Measurements from ENCODE around the gene EPC1. TPM values are rescaled to one million over a fixed set of nuclear protein-coding genes. Genes with fewer than 3 reads are reported as not detected.
"Not testable (repeated sequence)": the region's sequence is repeated elsewhere in the genome, so short reads cannot be mapped to it uniquely, and the experiment has no call there.

Gene EPC1
- total RNA-seq, 1 donor from 2014 or later: 46.2 TPM

GRCh38 chr10:32372000-32372875 lies 25.3 kb upstream of the EPC1 start:
- intact Hi-C loops (cut with micrococcal nuclease): loop anchor here (1.0 to 10.0 kb wide), 2 partner anchors 636 to 1937 kb away; partner anchors contain the start of gene MAP3K8

GRCh38 chr10:32371101-32371500 lies 24.1 kb upstream of the EPC1 start:
- intact Hi-C loops (cut with micrococcal nuclease): loop anchor here (1.0 to 10.0 kb wide), 2 partner anchors 637 to 1936 kb away; partner anchors contain the start of gene MAP3K8

GRCh38 chr10:32367793-32368453 lies 21.0 kb upstream of the EPC1 start:
- intact Hi-C loops (cut with micrococcal nuclease): loop anchor here (1.0 kb wide), 4 partner anchors 8 to 177 kb away; no protein-coding TSS in a partner anchor

GRCh38 chr10:32366588-32366987 lies 19.6 kb upstream of the EPC1 start:
- intact Hi-C loops (cut with micrococcal nuclease): loop anchor here (1.0 kb wide), 1 partner anchor 9 kb away; no protein-coding TSS in a partner anchor

GRCh38 chr10:32366111-32366510 lies 19.2 kb upstream of the EPC1 start:
- intact Hi-C loops (cut with micrococcal nuclease): loop anchor here (1.0 kb wide), 1 partner anchor 9 kb away; no protein-coding TSS in a partner anchor

GRCh38 chr10:32365404-32365803 lies 18.4 kb upstream of the EPC1 start:
- intact Hi-C loops (cut with micrococcal nuclease): not testable (repeated sequence)

- intact Hi-C loops (cut with micrococcal nuclease): no loop called here
Observed at GRCh38 chr10:32362571-32362970, 15.6 kb upstream of the EPC1 start.

GRCh38 chr10:32360884-32361283 lies 13.9 kb upstream of the EPC1 start:
- intact Hi-C loops (cut with micrococcal nuclease): no loop called here

- intact Hi-C loops (cut with micrococcal nuclease): no loop called here
Observed at GRCh38 chr10:32360241-32360640, 13.3 kb upstream of the EPC1 start.

GRCh38 chr10:32357056-32357735 lies 10.2 kb upstream of the EPC1 start:
- intact Hi-C loops (cut with micrococcal nuclease): loop anchor here (1.0 to 10.0 kb wide), 4 partner anchors 9 to 1652 kb away; partner anchors contain the start of gene EPC1

GRCh38 chr10:32354690-32355089 lies 7.7 kb upstream of the EPC1 start:
- intact Hi-C loops (cut with micrococcal nuclease): loop anchor here (10.0 kb wide), 1 partner anchor 1650 kb away; no protein-coding TSS in a partner anchor

GRCh38 chr10:32350811-32351350 lies 3.9 kb upstream of the EPC1 start:
- intact Hi-C loops (cut with micrococcal nuclease): loop anchor here (10.0 kb wide), 1 partner anchor 1646 kb away; no protein-coding TSS in a partner anchor

- intact Hi-C loops (cut with micrococcal nuclease): loop anchor here (5.0 to 10.0 kb wide), 3 partner anchors 203 to 1645 kb away; partner anchors contain the start of gene ARHGAP12
Observed at GRCh38 chr10:32349968-32350738, 3.2 kb upstream of the EPC1 start.

- intact Hi-C loops (cut with micrococcal nuclease): loop anchor here (5.0 to 10.0 kb wide), 2 partner anchors 202 to 424 kb away; partner anchors contain the start of gene ARHGAP12
Observed at GRCh38 chr10:32349199-32349585, 2.2 kb upstream of the EPC1 start.

GRCh38 chr10:32348297-32349198 lies 1.6 kb upstream of the EPC1 start:
- intact Hi-C loops (cut with micrococcal nuclease): loop anchor here (5.0 to 10.0 kb wide), 2 partner anchors 201 to 424 kb away; partner anchors contain the start of gene ARHGAP12

- intact Hi-C loops (cut with micrococcal nuclease): loop anchor here (1.0 to 10.0 kb wide), 4 partner anchors 10 to 423 kb away; partner anchors contain the start of genes ARHGAP12 and CCDC7
Observed at GRCh38 chr10:32347363-32348022, 535 bp upstream of the EPC1 start.

GRCh38 chr10:32346134-32346550 lies 816 bp downstream of the EPC1 start:
- intact Hi-C loops (cut with micrococcal nuclease): loop anchor here (1.0 to 10.0 kb wide), 10 partner anchors 14 to 662 kb away; partner anchors contain the start of genes ARHGAP12 and KIF5B

GRCh38 chr10:32341596-32341995 lies 5.4 kb downstream of the EPC1 start:
- intact Hi-C loops (cut with micrococcal nuclease): loop anchor here (1.0 to 10.0 kb wide), 2 partner anchors 9 to 417 kb away; partner anchors contain the start of gene ARHGAP12
